ENCODE measurements around the gene RETREG3. TPM values are rescaled to one million over a fixed set of nuclear protein-coding genes. Genes with fewer than 3 reads are reported as not detected.

RETREG3 gene
- total RNA-seq, 3 donors from 2014 or later, result 56.4 to 72.2 (median 67.1) TPM

DNA sequence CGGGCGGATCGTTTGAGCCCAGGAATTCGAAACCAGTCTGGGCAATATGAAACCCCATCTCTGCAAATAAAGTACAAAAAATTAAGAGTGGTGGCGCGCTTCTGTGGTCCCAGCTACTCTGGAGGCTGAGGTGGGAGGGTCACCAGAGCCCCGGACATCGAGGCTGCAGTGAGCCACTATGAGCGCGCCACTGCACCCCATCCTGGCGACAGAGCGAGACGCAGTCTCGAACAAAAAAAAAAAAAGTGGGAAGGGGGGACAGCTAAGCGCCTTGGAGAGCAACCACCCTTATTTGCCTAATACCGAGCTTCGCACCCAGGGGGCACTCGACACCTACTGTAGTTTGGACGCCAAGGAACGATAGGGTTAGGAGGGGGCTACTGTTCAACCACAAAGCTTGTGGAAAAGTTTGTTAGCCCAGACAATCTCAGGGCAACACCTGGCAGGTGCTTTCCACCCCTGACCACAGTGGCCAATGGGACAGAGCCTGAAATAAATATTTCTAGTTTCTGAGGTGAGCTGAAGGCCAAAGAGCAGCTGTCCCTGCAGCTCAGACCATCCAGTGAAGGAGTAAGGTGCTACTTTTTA, 30.8 kb downstream of the RETREG3 start:
- TF ChIP-seq, protein P1, sequence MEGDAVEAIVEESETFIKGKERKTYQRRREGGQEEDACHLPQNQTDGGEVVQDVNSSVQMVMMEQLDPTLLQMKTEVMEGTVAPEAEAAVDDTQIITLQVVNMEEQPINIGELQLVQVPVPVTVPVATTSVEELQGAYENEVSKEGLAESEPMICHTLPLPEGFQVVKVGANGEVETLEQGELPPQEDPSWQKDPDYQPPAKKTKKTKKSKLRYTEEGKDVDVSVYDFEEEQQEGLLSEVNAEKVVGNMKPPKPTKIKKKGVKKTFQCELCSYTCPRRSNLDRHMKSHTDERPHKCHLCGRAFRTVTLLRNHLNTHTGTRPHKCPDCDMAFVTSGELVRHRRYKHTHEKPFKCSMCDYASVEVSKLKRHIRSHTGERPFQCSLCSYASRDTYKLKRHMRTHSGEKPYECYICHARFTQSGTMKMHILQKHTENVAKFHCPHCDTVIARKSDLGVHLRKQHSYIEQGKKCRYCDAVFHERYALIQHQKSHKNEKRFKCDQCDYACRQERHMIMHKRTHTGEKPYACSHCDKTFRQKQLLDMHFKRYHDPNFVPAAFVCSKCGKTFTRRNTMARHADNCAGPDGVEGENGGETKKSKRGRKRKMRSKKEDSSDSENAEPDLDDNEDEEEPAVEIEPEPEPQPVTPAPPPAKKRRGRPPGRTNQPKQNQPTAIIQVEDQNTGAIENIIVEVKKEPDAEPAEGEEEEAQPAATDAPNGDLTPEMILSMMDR (IDR thresholded peaks at IDR 0.05), result peak; percentile 29
- intact Hi-C loops (cut with DNase I, micrococcal nuclease), result loop anchor here in 1 of 2 donors (10.0 kb wide), 1 partner anchor 96 kb away; the partner anchor contains the start of gene PLEKHH3
- peak; percentile 79 to 92 (median 88) for DNase-seq
- no peaks in the 10 kb centered on the region for H3K9me3 ChIP-seq
- ATAC-seq, result peak; percentile 72
- peak overlapping the region; percentile 53 for H3K4me3 ChIP-seq
- peaks cover 17% of the 10 kb centered on the region for H3K4me1 ChIP-seq (ENCODE audit: low read depth)
- peaks cover 5% of the 10 kb centered on the region for H3K36me3 ChIP-seq (ENCODE audit: low read depth)

DNA sequence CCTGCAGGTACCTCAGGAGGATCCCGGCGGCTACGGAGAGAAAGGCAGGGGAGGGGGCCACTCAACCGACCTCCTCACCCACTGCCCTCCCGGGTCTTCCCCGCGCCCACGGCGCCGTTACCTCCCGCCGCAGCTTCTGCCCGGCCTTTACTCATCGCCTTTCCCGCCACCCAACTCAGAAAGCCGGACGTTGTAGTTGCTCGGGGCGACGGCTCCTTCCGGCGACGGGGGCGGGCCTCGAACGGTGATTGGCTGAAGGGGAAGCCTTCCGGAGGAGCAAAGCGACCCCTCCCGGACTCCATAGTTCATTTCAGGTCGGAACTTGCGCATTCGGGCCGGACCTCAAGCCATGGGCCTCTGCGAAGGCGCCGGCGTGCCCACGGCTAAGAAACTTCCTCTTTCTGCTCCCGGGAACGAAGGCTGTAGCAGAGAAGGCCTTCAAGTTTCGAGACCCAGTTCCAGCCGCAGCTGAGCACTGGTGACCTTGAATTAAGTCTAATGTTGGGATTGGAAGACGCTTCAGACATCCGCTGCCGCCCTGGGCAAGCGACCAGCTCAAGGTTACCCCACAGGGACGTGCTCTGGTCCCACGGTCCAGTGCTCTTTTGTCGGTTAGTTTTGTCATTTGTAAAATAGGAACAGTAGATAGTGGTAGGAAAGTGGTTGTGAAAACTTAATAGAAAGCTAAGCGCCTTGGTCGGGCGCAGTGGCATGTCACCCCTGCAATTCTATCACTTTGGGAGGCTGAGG, 31.5 kb downstream of the RETREG3 start, which contains the start of gene PSMC3IP:
Gene PSMC3IP (minus strand): TSS at position 198 of the 750 bp plus-strand sequence. CDS start 43 bp downstream, at position 155.
- TF ChIP-seq, protein P1 (IDR thresholded peaks at IDR 0.05), result peak; percentile 41
- Histone ChIP-seq H3K36me3 (ENCODE audit: low read depth) (peaks cover 11% of the 10 kb centered on the region), H3K4me3 (peak within 1 kb of the TSS; percentile 53), H3K9me3 (no peaks in the 10 kb centered on the region), H3K4me1 (ENCODE audit: low read depth) (peaks cover 17% of the 10 kb centered on the region)
- intact Hi-C loops (cut with DNase I, micrococcal nuclease), result loop anchor here in 1 of 2 donors (10.0 kb wide), 1 partner anchor 97 kb away; the partner anchor contains the start of gene PLEKHH3
- peak; percentile 96 to 97 (median 97) for DNase-seq
- peak; percentile 96 for ATAC-seq

DNA sequence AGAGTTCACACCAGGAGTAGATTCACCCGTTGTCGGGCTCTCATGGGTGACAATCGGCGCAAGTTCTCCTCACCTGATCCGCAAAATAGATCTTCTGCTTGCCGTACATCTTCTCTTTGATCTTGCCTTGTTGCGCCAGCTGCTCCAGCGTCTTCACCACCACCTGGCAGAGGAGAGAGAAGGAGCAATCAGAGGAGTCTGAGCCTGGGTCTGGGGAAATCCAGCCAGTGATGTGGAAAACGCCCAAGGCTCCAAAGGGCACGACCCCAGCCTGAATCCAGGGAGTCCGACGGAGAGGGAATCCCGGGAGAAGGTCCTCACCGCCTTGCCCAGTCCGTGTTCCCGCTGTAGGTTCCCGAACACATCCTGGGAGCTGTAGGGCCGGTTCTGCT, 32.0 kb downstream of the RETREG3 start:
- DNase-seq, result no peak
- Histone ChIP-seq H3K9me3 (no peaks in the 10 kb centered on the region), H3K4me1 (ENCODE audit: low read depth) (peaks cover 17% of the 10 kb centered on the region), H3K4me3 (peak overlapping the region; percentile 53), H3K36me3 (ENCODE audit: low read depth) (peaks cover 15% of the 10 kb centered on the region)
- peak; percentile 24 for ATAC-seq
- intact Hi-C loops (cut with DNase I, micrococcal nuclease), result loop anchor here in 1 of 2 donors (10.0 kb wide), 1 partner anchor 98 kb away; the partner anchor contains the start of gene PLEKHH3
- TF ChIP-seq, protein P1 (IDR thresholded peaks at IDR 0.05), result no peak

DNA sequence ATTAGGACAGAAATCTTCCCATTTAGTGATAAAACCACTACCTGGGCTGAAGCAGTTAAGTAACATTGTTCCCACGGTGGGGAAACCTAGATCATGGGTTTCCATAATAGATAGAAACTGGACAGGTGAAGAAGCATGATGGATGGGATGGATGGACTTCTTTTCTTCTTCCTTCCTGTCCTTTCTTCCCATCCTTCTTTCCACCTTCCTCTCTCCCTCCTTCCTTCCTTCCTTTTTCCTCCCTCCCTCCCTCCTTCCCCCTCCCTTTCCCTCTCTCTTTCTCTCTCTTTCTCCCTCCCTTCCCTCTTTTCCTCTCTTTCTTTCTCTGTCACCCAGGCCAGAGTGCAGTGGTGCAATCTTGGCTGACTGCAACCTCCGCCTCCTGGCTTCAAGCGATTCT, 34.7 kb downstream of the RETREG3 start:
- peaks cover 20% of the 10 kb centered on the region for H3K36me3 ChIP-seq (ENCODE audit: low read depth)
- H3K9me3 ChIP-seq, result no peaks in the 10 kb centered on the region
- ATAC-seq (no peak), DNase-seq (no peak)
- intact Hi-C loops (cut with DNase I, micrococcal nuclease), result loop anchor here in 1 of 2 donors (10.0 kb wide), 1 partner anchor 100 kb away; the partner anchor contains the start of gene PLEKHH3
- H3K4me3 ChIP-seq, result no peak overlapping the region
- peaks cover 17% of the 10 kb centered on the region for H3K4me1 ChIP-seq (ENCODE audit: low read depth)
- TF ChIP-seq, protein P1 (IDR thresholded peaks at IDR 0.05), result no peak

DNA sequence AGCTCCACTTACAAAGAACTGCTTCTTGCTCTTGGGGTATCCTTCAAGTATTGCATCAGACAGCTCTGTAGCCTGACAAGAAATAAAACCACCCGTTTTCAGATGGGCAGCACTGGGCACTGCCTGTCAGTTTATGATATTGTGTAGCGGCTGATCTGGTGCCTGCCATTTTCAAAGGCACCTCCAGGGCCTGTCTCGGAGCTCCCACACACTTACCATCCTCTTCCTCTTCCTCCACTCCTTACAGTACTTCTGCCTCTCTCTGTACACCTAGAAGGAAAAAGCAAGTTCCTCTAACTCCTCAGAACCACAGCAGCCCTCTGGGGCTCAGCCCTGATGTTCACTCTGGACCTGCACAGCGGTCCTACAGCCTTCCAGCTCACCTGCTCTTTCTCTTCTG, 36.1 kb downstream of the RETREG3 start:
- ATAC-seq, result no peak

More for the DNA sequence above, 36.1 kb downstream of the RETREG3 start:
- peaks cover 20% of the 10 kb centered on the region for H3K36me3 ChIP-seq (ENCODE audit: low read depth)
- TF ChIP-seq, protein P1 (IDR thresholded peaks at IDR 0.05), result no peak
- peaks cover 20% of the 10 kb centered on the region for H3K4me1 ChIP-seq (ENCODE audit: low read depth)
- DNase-seq, result peak in 1 of 3 donors; percentile 6
- H3K4me3 ChIP-seq, result no peak overlapping the region
- H3K9me3 ChIP-seq, result no peaks in the 10 kb centered on the region
- intact Hi-C loops (cut with DNase I, micrococcal nuclease), result loop anchor here in 1 of 2 donors (10.0 kb wide), 1 partner anchor 102 kb away; the partner anchor contains the start of gene PLEKHH3
